Thyroid gland (tissue), 4 donors: Measurements from ENCODE around the gene XRCC4.

Experiments used
- POLR2A ChIP-seq, 2 donors: fragments of 450-650 bp; IDR thresholded peaks; one replicate each; pipeline ENCODE4 v1.6.1; 2017; ENCODE audit warnings: antibody characterized with exemption in 2 of 2, mild to moderate bottlenecking in 2 of 2, moderate library complexity in 1 of 2
- TF ChIP-seq, protein P1 (sequence below), 6 experiments: fragments of 200-600 bp in 3 of 6; fragments of 450-650 bp in 3 of 6; sonication (generic) in 3 of 6; IDR thresholded peaks; one replicate each; pipeline ENCODE4 v1.5.1; 2016 to 2019; ENCODE audit warnings: antibody characterized with exemption in 6 of 6, mild to moderate bottlenecking in 2 of 6, inconsistent platforms in 1 of 6, moderate library complexity in 1 of 6

DNA sequence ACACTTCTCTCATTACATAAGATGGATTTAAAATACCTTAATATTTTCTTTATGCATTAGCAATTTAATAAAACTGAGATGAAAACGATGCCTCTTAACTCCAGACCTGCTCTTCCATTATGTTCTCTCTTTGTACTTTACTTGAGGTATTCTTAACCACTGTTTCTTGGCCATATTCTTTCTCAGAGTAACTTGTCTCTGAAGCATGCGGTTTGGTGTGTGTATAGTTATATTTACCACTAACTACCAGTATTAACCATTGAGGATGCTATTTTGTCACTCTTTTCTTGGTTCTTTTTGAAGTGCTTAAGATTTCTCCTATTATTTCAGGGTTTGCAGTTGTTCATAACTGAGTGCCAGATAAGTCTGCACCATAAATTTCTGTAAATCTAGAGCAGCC lies 18.0 kb upstream of the XRCC4 start:
- no peak for TF ChIP-seq POLR2A (IDR thresholded peaks at IDR 0.05)
- TF ChIP-seq, protein P1, sequence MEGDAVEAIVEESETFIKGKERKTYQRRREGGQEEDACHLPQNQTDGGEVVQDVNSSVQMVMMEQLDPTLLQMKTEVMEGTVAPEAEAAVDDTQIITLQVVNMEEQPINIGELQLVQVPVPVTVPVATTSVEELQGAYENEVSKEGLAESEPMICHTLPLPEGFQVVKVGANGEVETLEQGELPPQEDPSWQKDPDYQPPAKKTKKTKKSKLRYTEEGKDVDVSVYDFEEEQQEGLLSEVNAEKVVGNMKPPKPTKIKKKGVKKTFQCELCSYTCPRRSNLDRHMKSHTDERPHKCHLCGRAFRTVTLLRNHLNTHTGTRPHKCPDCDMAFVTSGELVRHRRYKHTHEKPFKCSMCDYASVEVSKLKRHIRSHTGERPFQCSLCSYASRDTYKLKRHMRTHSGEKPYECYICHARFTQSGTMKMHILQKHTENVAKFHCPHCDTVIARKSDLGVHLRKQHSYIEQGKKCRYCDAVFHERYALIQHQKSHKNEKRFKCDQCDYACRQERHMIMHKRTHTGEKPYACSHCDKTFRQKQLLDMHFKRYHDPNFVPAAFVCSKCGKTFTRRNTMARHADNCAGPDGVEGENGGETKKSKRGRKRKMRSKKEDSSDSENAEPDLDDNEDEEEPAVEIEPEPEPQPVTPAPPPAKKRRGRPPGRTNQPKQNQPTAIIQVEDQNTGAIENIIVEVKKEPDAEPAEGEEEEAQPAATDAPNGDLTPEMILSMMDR (IDR thresholded peaks at IDR 0.05), result no peak
